ENCODE results near the gene EPS15. TPM values are rescaled to one million over a fixed set of nuclear protein-coding genes. Genes with fewer than 3 reads are reported as not detected.

The EPS15 gene
- total RNA-seq, 4 donors from 2014 or later: 53.5 to 106 (median 74.2) TPM

DNA sequence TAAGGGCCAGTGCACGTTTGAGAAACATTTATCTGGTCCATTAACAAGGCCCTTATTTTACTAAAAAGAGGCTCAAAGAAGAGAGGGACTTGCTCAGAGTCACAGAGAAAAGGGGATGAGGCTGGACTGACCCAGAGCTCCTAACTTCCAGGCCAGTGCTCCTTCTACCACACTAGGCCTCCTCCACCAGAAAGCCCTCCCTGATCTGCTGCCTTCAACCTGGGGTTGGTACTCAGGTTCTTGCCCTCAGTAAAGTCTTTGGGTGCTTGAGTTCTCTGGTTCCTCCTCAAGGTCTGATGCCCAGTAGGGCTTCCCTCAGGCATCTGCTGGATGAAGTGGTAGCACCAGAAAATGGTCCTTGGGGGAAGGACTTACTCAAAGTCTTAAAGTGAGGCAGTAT lies 214.7 kb downstream of the EPS15 start:
- no peak overlapping the region for H3K27ac ChIP-seq

More for the DNA sequence above, 214.7 kb downstream of the EPS15 start:
- 40 to 50% methylated on average over 1 of the region's 1 CpG for WGBS, 2 donors (ENCODE audit: low coverage in 1 of 2)
- no peak overlapping the region for H3K4me3 ChIP-seq
- TF ChIP-seq POLR2A (IDR thresholded peaks at IDR 0.05): no peak
- TF ChIP-seq, protein P1, sequence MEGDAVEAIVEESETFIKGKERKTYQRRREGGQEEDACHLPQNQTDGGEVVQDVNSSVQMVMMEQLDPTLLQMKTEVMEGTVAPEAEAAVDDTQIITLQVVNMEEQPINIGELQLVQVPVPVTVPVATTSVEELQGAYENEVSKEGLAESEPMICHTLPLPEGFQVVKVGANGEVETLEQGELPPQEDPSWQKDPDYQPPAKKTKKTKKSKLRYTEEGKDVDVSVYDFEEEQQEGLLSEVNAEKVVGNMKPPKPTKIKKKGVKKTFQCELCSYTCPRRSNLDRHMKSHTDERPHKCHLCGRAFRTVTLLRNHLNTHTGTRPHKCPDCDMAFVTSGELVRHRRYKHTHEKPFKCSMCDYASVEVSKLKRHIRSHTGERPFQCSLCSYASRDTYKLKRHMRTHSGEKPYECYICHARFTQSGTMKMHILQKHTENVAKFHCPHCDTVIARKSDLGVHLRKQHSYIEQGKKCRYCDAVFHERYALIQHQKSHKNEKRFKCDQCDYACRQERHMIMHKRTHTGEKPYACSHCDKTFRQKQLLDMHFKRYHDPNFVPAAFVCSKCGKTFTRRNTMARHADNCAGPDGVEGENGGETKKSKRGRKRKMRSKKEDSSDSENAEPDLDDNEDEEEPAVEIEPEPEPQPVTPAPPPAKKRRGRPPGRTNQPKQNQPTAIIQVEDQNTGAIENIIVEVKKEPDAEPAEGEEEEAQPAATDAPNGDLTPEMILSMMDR (IDR thresholded peaks at IDR 0.05): no peak
- no peak for TF ChIP-seq POLR2AphosphoS5 (IDR thresholded peaks at IDR 0.05)
- no peak for TF ChIP-seq EP300 (IDR thresholded peaks at IDR 0.05)
- H3K27me3 ChIP-seq: peaks cover 14% of the 10 kb centered on the region
- H3K36me3 ChIP-seq: no peaks in the 10 kb centered on the region
- no peaks in the 10 kb centered on the region for H3K9me3 ChIP-seq
- H3K4me1 ChIP-seq: no peaks in the 10 kb centered on the region
- no peak for ATAC-seq

Small RNA genes within 50 kb of the gene (small RNA-seq; reads per million reads assigned to genes)
- gene RNU6-1281P (0 reads per million in 4 donors), gene RNU6-877P (0 reads per million in 4 donors)

Other genes starting within 250 kb of the EPS15 start
- 1 to 10 TPM in 1 of 4 donors, under 1 TPM in 3; 0.40 to 9.6 (median 0.70) TPM for gene TTC39A, start 188.7 kb downstream of the EPS15 start, total RNA-seq
- gene OSBPL9, start 97.8 kb upstream of the EPS15 start, total RNA-seq: 100 to 1,000 TPM in 1 of 4 donors, 10 to 100 TPM in 3; 56.9 to 110 (median 78.3) TPM

Measured in gastroesophageal sphincter (tissue), 4 donors.